ENCODE results near the gene CYTH4. TPM values are rescaled to one million over a fixed set of nuclear protein-coding genes. Genes with fewer than 3 reads are reported as not detected.

CYTH4 gene
- total RNA-seq, 4 donors from 2014 or later: 5.1 to 27.3 (median 9.4) TPM

DNA sequence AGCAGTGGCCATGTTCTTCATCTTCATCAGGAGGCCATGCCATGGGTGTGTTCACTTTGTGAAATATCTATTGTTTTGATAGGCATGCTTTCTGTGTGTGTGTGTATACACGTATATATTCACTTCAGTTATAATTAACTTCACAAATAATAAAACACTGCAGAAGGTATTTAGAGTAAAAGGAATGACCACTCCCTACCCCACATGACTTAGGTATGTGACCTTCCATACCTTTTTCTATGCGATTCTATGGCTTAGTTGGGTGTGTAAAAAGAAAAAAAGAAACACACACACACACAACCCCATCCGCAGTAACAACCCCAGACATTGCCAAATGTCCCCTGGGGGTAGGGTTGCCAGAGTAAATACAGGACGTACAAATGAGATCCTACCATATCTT lies 72.0 kb downstream of the CYTH4 start:
- DNase-seq (ENCODE audit: extremely low spot score): no peak
- H3K27me3 ChIP-seq: peaks cover 0 to 52% (median 0%) of the 10 kb centered on the region in 4 donors
- H3K9me3 ChIP-seq: no peaks in the 10 kb centered on the region
- 80% methylated on average over 4 of the region's 4 CpGs for WGBS
- intact Hi-C loops (cut with DNase I): no loop called here
- H3K36me3 ChIP-seq: no peaks in the 10 kb centered on the region
- H3K4me1 ChIP-seq: no peaks in the 10 kb centered on the region
- no peak overlapping the region for H3K27ac ChIP-seq (replicated peaks in 1 of 4)
- H3K4me3 ChIP-seq: no peak overlapping the region
- TF ChIP-seq POLR2A (IDR thresholded peaks at IDR 0.05; ENCODE audit: low read depth) (no peak), POLR2AphosphoS5 (IDR thresholded peaks at IDR 0.05) (no peak), EP300 (IDR thresholded peaks at IDR 0.05) (no peak)
- TF ChIP-seq, protein P1, sequence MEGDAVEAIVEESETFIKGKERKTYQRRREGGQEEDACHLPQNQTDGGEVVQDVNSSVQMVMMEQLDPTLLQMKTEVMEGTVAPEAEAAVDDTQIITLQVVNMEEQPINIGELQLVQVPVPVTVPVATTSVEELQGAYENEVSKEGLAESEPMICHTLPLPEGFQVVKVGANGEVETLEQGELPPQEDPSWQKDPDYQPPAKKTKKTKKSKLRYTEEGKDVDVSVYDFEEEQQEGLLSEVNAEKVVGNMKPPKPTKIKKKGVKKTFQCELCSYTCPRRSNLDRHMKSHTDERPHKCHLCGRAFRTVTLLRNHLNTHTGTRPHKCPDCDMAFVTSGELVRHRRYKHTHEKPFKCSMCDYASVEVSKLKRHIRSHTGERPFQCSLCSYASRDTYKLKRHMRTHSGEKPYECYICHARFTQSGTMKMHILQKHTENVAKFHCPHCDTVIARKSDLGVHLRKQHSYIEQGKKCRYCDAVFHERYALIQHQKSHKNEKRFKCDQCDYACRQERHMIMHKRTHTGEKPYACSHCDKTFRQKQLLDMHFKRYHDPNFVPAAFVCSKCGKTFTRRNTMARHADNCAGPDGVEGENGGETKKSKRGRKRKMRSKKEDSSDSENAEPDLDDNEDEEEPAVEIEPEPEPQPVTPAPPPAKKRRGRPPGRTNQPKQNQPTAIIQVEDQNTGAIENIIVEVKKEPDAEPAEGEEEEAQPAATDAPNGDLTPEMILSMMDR (IDR thresholded peaks at IDR 0.05): no peak

DNA sequence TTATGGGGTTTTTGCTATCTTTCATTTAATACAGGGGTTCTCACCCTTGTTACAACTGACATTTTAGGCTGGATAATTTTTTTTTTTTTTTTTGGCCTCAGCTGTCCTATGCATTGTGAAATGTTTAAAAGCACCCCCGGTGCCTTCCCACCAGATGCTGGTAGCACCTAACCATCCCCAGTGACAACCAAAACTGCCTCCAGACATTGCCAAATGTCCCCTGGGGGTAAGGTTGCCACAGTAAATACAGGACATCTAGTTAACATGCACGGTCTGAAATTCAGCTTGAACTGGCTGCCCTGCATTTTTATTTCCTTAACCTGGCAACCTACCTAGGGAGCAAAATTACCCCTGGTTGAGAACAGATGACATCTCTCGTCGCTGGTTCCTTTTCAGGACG lies 72.4 kb downstream of the CYTH4 start:
- no peaks in the 10 kb centered on the region for H3K36me3 ChIP-seq
- WGBS: 88% methylated on average over 5 of the region's 5 CpGs
- no peak overlapping the region for H3K27ac ChIP-seq (replicated peaks in 1 of 4)
- no peaks in the 10 kb centered on the region for H3K9me3 ChIP-seq
- no peaks in the 10 kb centered on the region for H3K4me1 ChIP-seq
- no peak for TF ChIP-seq EP300 (IDR thresholded peaks at IDR 0.05)
- TF ChIP-seq POLR2A (IDR thresholded peaks at IDR 0.05; ENCODE audit: low read depth): no peak
- no peak for TF ChIP-seq POLR2AphosphoS5 (IDR thresholded peaks at IDR 0.05)
- TF ChIP-seq, protein P1 (IDR thresholded peaks at IDR 0.05): no peak
- intact Hi-C loops (cut with DNase I): no loop called here
- no peak for DNase-seq (ENCODE audit: extremely low spot score)
- no peak overlapping the region for H3K4me3 ChIP-seq
- H3K27me3 ChIP-seq: peaks cover 0 to 55% (median 0%) of the 10 kb centered on the region in 4 donors

GRCh38 chr22:37355174-37355573 lies 72.9 kb downstream of the CYTH4 start:
- WGBS: 87% methylated on average over 9 of the region's 14 CpGs
- intact Hi-C loops (cut with DNase I): no loop called here
- H3K4me3 ChIP-seq: no peak overlapping the region
- no peak for DNase-seq (ENCODE audit: extremely low spot score)
- H3K4me1 ChIP-seq: no peaks in the 10 kb centered on the region
- TF ChIP-seq, protein P1 (IDR thresholded peaks at IDR 0.05): no peak
- TF ChIP-seq POLR2AphosphoS5 (IDR thresholded peaks at IDR 0.05): no peak
- TF ChIP-seq EP300 (IDR thresholded peaks at IDR 0.05): no peak
- TF ChIP-seq POLR2A (IDR thresholded peaks at IDR 0.05; ENCODE audit: low read depth): no peak
- H3K36me3 ChIP-seq: no peaks in the 10 kb centered on the region
- H3K27ac ChIP-seq (replicated peaks in 1 of 4): no peak overlapping the region
- H3K9me3 ChIP-seq: no peaks in the 10 kb centered on the region
- H3K27me3 ChIP-seq: peaks cover 0 to 55% (median 0%) of the 10 kb centered on the region in 4 donors

- H3K9me3 ChIP-seq: no peaks in the 10 kb centered on the region
- H3K36me3 ChIP-seq: no peaks in the 10 kb centered on the region
- peaks cover 0 to 53% (median 0%) of the 10 kb centered on the region in 4 donors for H3K27me3 ChIP-seq
- DNase-seq (ENCODE audit: extremely low spot score): no peak
- TF ChIP-seq POLR2AphosphoS5 (IDR thresholded peaks at IDR 0.05) (no peak), POLR2A (IDR thresholded peaks at IDR 0.05; ENCODE audit: low read depth) (no peak), EP300 (IDR thresholded peaks at IDR 0.05) (no peak)
- TF ChIP-seq, protein P1 (IDR thresholded peaks at IDR 0.05): no peak
- intact Hi-C loops (cut with DNase I): no loop called here
- H3K27ac ChIP-seq (replicated peaks in 1 of 4): no peak overlapping the region
- no peak overlapping the region for H3K4me3 ChIP-seq
- 76% methylated on average over 8 of the region's 8 CpGs for WGBS
- no peaks in the 10 kb centered on the region for H3K4me1 ChIP-seq
Measured at GRCh38 chr22:37356922-37357321, 74.6 kb downstream of the CYTH4 start.

GRCh38 chr22:37357446-37358075 lies 75.3 kb downstream of the CYTH4 start:
- H3K4me1 ChIP-seq: no peaks in the 10 kb centered on the region
- 85% methylated on average over 10 of the region's 10 CpGs for WGBS
- peaks cover 0 to 47% (median 0%) of the 10 kb centered on the region in 4 donors for H3K27me3 ChIP-seq
- H3K27ac ChIP-seq (replicated peaks in 1 of 4): no peak overlapping the region
- no peaks in the 10 kb centered on the region for H3K36me3 ChIP-seq
- DNase-seq (ENCODE audit: extremely low spot score): no peak
- TF ChIP-seq, protein P1 (IDR thresholded peaks at IDR 0.05): no peak
- TF ChIP-seq EP300 (IDR thresholded peaks at IDR 0.05) (no peak), POLR2A (IDR thresholded peaks at IDR 0.05; ENCODE audit: low read depth) (no peak), POLR2AphosphoS5 (IDR thresholded peaks at IDR 0.05) (no peak)
- no peak overlapping the region for H3K4me3 ChIP-seq
- intact Hi-C loops (cut with DNase I): no loop called here
- H3K9me3 ChIP-seq: no peaks in the 10 kb centered on the region
